Measurements from ENCODE around the gene FGR.

Gene FGR

DNA sequence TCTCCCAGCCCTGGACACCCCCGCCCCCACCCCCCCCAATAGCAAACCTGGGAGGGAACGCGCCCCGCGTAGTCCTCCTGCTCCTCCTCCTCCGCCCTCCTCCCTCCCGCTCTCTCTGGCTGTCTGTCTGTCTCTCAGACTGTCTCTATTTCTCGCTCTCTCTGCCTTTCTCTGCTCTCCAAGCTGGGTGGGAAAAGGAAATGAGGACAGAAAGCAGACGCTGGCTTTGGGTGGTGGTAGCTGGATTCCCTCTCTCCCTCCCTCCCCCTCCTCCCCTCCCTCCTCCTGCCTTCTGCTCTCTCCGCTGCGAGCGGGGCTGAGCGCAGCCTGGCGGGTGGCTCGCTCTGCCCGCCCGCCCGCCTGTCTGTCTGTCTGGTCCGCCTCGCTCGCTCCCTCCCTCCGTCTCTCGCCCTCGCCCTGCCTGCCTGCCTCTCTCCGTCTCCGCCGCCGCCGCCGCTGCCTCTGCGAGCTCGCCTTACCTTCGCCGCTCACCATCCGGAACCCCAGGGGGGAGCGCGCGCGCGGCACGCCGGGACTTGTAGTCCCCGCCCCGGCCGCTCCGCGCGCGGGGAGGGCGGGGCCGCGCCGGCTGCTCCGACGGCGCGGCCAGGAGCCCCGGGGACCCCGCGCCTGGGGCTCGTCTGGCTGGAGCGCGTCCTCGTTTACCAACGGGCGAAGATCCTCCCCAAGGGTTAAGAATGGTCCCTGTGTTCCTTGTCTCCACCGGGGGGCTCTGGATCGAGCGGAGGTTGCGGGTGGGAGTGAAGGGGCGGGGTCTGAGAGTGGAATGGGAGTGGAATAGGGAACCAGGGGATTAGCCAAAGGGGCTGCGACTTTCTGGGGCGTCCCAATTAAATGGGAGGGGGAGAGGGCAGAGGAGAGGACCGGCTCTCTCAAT lies 31.1 kb downstream of the FGR start, which contains the start of gene AHDC1:
Gene AHDC1 (minus strand): TSS at position 464 of the 898 bp plus-strand sequence. CDS start 52,029 bp downstream, outside the sequence.
- H3K4me3 ChIP-seq (replicated peaks in 1 of 2; ENCODE audit: low read depth in 2 of 2, low read length in 2 of 2): peak within 1 kb of the TSS; percentile 86 to 90
- TF ChIP-seq, protein P1, sequence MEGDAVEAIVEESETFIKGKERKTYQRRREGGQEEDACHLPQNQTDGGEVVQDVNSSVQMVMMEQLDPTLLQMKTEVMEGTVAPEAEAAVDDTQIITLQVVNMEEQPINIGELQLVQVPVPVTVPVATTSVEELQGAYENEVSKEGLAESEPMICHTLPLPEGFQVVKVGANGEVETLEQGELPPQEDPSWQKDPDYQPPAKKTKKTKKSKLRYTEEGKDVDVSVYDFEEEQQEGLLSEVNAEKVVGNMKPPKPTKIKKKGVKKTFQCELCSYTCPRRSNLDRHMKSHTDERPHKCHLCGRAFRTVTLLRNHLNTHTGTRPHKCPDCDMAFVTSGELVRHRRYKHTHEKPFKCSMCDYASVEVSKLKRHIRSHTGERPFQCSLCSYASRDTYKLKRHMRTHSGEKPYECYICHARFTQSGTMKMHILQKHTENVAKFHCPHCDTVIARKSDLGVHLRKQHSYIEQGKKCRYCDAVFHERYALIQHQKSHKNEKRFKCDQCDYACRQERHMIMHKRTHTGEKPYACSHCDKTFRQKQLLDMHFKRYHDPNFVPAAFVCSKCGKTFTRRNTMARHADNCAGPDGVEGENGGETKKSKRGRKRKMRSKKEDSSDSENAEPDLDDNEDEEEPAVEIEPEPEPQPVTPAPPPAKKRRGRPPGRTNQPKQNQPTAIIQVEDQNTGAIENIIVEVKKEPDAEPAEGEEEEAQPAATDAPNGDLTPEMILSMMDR (IDR thresholded peaks at IDR 0.05; ENCODE audit: low read depth, low read length): no peak
- peak; percentile 91 to 95 for DNase-seq (ENCODE audit: low read depth in 2 of 2)

DNA sequence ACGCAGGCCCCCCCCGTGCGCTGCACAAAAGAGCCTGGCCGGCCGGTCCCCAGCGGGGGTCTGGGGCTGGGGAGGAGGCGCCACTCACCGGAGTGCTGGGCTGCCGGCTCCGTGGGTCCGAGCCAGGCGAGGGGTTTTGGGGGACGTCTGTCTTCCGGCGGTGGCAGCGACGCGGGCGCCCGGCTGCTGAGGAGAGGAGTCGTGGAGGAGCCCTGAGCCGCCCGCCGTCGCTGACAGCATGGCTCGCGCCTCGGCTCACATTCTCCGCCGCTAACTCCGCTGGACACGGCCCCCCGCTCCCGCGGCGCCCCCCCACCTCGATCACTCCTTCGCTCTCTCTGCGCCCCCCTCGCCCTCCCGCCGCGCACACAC lies 31.7 kb downstream of the FGR start:
- DNase-seq (ENCODE audit: low read depth in 2 of 2): no peak
- TF ChIP-seq, protein P1 (IDR thresholded peaks at IDR 0.05; ENCODE audit: low read depth, low read length): no peak
- H3K4me3 ChIP-seq (replicated peaks in 1 of 2; ENCODE audit: low read depth in 2 of 2, low read length in 2 of 2): peak overlapping the region; percentile 86 to 90

DNA sequence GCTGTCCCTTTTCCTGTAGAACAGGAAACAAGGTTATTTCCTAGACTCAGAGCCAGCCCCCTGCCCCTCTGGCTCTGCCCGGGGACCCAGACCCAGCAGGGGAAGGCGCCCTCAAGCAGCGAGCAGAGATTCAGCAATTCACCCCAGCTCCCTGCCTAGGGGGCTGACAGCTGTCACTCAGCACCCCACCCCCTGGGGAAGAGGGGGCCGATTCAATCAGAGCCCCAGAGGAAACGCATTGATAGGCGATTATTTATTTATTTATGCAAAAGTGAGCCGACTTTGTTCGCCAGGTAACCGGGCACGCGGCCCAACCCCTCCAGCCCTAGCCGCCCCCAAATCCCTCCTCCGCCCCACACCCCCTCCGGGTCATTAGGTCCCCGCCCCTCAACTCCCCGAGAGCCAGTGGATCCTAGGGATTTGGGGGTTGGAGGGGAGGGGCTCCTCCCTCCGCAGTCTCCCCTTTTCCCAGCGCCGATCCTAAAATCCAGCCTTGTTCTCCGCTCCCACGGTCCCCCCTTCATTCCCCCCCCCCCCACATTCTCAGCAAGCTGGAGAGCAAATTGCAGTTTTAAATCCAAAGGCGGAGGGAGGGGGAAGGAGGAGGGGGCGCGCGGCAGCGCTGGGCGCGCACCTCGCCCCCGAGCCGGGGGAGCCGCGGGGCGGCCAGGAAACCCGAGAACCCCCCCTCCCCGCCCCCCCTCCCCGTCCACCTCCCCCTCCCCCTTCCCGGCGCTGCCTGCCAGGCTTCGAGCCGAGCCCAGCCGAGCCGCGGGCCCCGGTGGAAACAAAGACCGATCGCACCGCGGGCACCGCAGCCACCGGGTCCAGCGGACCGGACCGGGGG lies 32.3 kb downstream of the FGR start:
- TF ChIP-seq, protein P1 (IDR thresholded peaks at IDR 0.05; ENCODE audit: low read depth, low read length): no peak
- peak overlapping the region; percentile 86 to 90 for H3K4me3 ChIP-seq (replicated peaks in 1 of 2; ENCODE audit: low read depth in 2 of 2, low read length in 2 of 2)
- peak in 1 of 2 donors; percentile 58 for DNase-seq (ENCODE audit: low read depth in 2 of 2)

DNA sequence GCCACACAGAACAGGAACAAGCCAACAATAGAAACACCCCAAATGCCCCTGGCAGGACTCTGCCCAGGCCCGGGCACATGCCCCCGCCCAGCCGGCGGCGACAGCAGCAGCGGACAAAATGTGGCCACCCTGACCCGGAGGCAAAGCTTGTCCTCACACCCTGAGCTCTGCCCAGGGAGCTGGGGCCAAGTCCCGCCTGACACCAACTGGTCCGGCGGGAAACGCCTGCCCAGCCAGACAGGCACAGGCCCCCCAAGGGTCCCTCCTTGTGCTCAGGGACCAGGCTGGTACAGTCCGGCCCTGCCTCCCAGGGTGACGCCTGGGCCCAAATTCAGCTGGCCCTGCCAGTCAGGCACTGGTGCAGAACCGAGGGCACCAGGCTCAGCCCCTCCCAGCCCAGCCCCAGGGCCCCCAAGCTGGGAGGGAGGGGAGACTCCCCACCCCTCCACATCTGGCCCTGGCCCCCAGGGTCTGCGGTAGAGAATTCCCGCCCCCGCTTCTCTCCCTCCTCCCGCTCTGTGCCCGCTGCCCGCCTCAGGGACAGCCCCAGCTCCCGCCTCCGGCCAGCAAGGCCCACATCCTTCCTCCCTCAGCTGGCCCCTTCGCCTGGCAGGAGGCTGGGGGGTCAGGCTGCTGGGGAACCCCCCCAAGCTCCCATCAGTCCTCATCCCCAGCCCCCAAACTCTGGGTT lies 33.1 kb downstream of the FGR start:
- TF ChIP-seq, protein P1 (IDR thresholded peaks at IDR 0.05; ENCODE audit: low read depth, low read length): no peak
- peak overlapping the region; percentile 86 to 90 for H3K4me3 ChIP-seq (replicated peaks in 1 of 2; ENCODE audit: low read depth in 2 of 2, low read length in 2 of 2)
- no peak for DNase-seq (ENCODE audit: low read depth in 2 of 2)

DNA sequence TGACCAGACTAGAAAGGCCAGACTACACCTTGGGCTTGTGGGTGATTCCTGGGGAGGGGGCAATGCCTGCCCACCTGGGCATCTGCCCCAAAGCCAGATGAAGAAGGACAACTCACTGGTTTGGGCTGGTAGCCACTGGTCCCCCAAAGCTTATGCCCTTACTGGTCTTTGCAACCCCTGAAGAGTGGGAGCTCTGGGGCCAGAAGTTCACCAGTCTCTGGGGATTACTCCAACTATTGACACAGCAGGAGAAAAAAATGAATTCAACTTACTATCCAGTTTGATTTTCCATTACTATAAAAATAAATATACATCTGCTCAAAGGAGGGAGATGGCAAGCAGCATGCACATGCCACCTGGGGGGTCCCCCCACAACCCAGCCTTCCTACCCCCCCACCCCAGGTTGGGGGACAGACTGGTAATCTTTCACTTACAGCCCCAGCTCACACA lies 33.6 kb downstream of the FGR start:
- DNase-seq (ENCODE audit: low read depth in 2 of 2): no peak
- TF ChIP-seq, protein P1 (IDR thresholded peaks at IDR 0.05; ENCODE audit: low read depth, low read length): no peak
- H3K4me3 ChIP-seq (replicated peaks in 1 of 2; ENCODE audit: low read depth in 2 of 2, low read length in 2 of 2): peak overlapping the region; percentile 86 to 90

DNA sequence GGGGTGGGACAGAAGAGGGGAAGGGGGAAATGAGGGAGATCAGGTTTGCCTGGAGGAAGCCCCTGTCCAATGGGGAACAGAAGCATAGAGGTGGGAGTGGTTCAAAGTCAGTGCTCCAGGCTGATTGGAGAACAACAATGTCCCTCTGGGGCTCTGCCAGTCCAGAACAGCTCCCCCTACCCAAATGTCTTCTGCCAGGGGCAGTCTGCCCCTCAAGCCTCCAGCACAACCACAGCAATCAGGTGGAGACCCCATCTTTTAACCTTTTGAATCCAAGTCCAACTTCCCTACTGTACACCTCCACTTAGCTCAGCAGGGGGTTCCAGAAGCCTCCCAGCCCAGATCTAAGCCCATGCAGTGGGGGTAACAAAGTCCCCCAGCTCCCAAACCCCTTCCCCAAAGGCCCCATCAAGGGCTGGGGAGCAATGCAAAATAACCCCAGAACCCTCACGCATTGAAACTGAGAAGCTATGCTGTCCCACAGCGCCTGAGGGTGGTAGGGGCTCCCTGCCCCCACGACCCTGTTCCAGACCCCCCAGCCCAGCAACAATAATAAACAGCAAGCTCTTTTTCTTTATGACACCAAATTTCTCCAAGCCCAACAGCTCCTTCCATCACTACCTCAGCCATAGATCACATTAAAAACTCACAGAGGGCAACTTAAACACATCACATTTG lies 34.3 kb downstream of the FGR start:
- peak overlapping the region in 1 of 2 donors; percentile 3 for H3K4me3 ChIP-seq (replicated peaks in 1 of 2; ENCODE audit: low read depth in 2 of 2, low read length in 2 of 2)
- peak in 1 of 2 donors; percentile 58 for DNase-seq (ENCODE audit: low read depth in 2 of 2)
- TF ChIP-seq, protein P1 (IDR thresholded peaks at IDR 0.05; ENCODE audit: low read depth, low read length): no peak

Data from cardiac fibroblast (primary cell).